OCI-LY3 (cell line): Measurements from ENCODE around the gene IP6K1.

Experiments
- H2AFZ ChIP-seq: fragments of 200-600, 300-600 bp; shearing (Covaris generic); 2 replicates; pipeline ENCODE4 v1.6.0; 2014; ENCODE audit warnings: antibody characterized with exemption, low read depth, low read length
- H3K27ac ChIP-seq: fragments of 200-600, 300-600 bp; sonication (generic); 2 replicates; pipeline ENCODE4 v1.5.1; 2014; ENCODE audit warnings: mild to moderate bottlenecking, low read length, moderate library complexity, mixed read lengths
- H3K27me3 ChIP-seq: fragments of 200-600, 300-600 bp; sonication (generic); 2 replicates; pipeline ENCODE4 v1.6.1; 2014; ENCODE audit warnings: low read depth, low read length, mixed read lengths
- H3K36me3 ChIP-seq: fragments of 200-600, 300-600 bp; sonication (generic); replicated peaks from 2 replicates; pipeline ENCODE3; 2014; ENCODE audit warnings: low read depth, low read length, mixed read lengths
- H3K4me1 ChIP-seq: fragments of 300-600, 200-600 bp; sonication (generic); 2 replicates; pipeline ENCODE4 v1.6.1; 2014; ENCODE audit warnings: low read length, mixed read lengths
- H3K4me2 ChIP-seq: fragments of 200-600, 300-600 bp; sonication (generic); 2 replicates; pipeline ENCODE4 v1.6.1; 2014; ENCODE audit warnings: low read length, mixed read lengths
- H3K4me3 ChIP-seq: fragments of 300-600, 200-600 bp; sonication (generic); 2 replicates; pipeline ENCODE4 v1.5.1; 2014; ENCODE audit warnings: antibody characterized with exemption, mild to moderate bottlenecking, low read length, moderate library complexity
- H3K79me2 ChIP-seq: fragments of 300-600, 200-600 bp; shearing (Covaris generic); 2 replicates; pipeline ENCODE4 v1.6.1; 2014; ENCODE audit warnings: mild to moderate bottlenecking, low read length, mixed read lengths
- H3K9ac ChIP-seq: fragments of 300-600, 200-600 bp; shearing (Covaris generic); 2 replicates; pipeline ENCODE4 v1.6.0; 2014; ENCODE audit warnings: mild to moderate bottlenecking, low read length, moderate library complexity
- H3K9me3 ChIP-seq: fragments of 200-600, 300-600 bp; shearing (Covaris generic); 2 replicates; pipeline ENCODE4 v1.6.1; 2014; ENCODE audit warnings: low read length, mixed read lengths; ENCODE audit not compliant: insufficient read depth
- H4K20me1 ChIP-seq: fragments of 200-600, 300-600 bp; sonication (generic); 2 replicates; pipeline ENCODE4 v1.6.1; 2016; ENCODE audit warnings: low read length, mixed read lengths; ENCODE audit not compliant: insufficient read depth
- CTCF ChIP-seq: fragments of 200-600, 300-600 bp; sonication (generic); IDR thresholded peaks from 2 replicates; pipeline ENCODE4 v1.5.1; 2014; ENCODE audit warnings: antibody characterized with exemption, low read length, low read depth
- EZH2phosphoT487 ChIP-seq: fragments of 200-600 bp; shearing (Covaris generic); IDR thresholded peaks from 2 replicates; pipeline ENCODE4 v1.6.1; 2018; ENCODE audit warnings: antibody characterized with exemption, mixed run types, low read depth

Gene IP6K1

GRCh38 chr3:49718858-49719213 is 67.5 kb downstream of the IP6K1 start:
- Histone ChIP-seq H3K4me3 (no peak overlapping the region), H3K27ac (no peak overlapping the region), H3K27me3 (no peaks in the 10 kb centered on the region), H3K36me3 (peaks cover 53% of the 10 kb centered on the region), H3K9me3 (no peaks in the 10 kb centered on the region), H3K4me2 (no peak overlapping the region), H3K9ac (no peak overlapping the region), H3K79me2 (peaks cover 25% of the 10 kb centered on the region), H4K20me1 (no peaks in the 10 kb centered on the region), H3K4me1 (peaks cover 9% of the 10 kb centered on the region), H2AFZ (no peak overlapping the region)
- TF ChIP-seq EZH2phosphoT487 (no peak), CTCF (no peak)

GRCh38 chr3:49717959-49718857 is 68.1 kb downstream of the IP6K1 start:
- TF ChIP-seq CTCF: no peak
- no peak for TF ChIP-seq EZH2phosphoT487
- no peak overlapping the region for H3K9ac ChIP-seq
- no peaks in the 10 kb centered on the region for H4K20me1 ChIP-seq
- no peaks in the 10 kb centered on the region for H3K27me3 ChIP-seq
- H3K36me3 ChIP-seq: peaks cover 53% of the 10 kb centered on the region
- peaks cover 20% of the 10 kb centered on the region for H3K79me2 ChIP-seq
- no peak overlapping the region for H3K4me2 ChIP-seq
- no peak overlapping the region for H2AFZ ChIP-seq
- no peak overlapping the region for H3K4me3 ChIP-seq
- no peaks in the 10 kb centered on the region for H3K9me3 ChIP-seq
- H3K4me1 ChIP-seq: peaks cover 9% of the 10 kb centered on the region
- H3K27ac ChIP-seq: no peak overlapping the region

GRCh38 chr3:49717211-49717958 is 69.0 kb downstream of the IP6K1 start:
- H4K20me1 ChIP-seq: no peaks in the 10 kb centered on the region
- no peak overlapping the region for H3K4me2 ChIP-seq
- H3K4me3 ChIP-seq: no peak overlapping the region
- peaks cover 11% of the 10 kb centered on the region for H3K79me2 ChIP-seq
- TF ChIP-seq CTCF (no peak), EZH2phosphoT487 (no peak)
- no peaks in the 10 kb centered on the region for H3K9me3 ChIP-seq
- no peak overlapping the region for H3K27ac ChIP-seq
- H3K9ac ChIP-seq: no peak overlapping the region
- peaks cover 48% of the 10 kb centered on the region for H3K36me3 ChIP-seq
- H3K4me1 ChIP-seq: peaks cover 1% of the 10 kb centered on the region
- no peaks in the 10 kb centered on the region for H3K27me3 ChIP-seq
- H2AFZ ChIP-seq: no peak overlapping the region

GRCh38 chr3:49716691-49717210 is 69.6 kb downstream of the IP6K1 start:
- H3K9ac ChIP-seq: no peak overlapping the region
- H3K36me3 ChIP-seq: peaks cover 42% of the 10 kb centered on the region
- H3K79me2 ChIP-seq: peaks cover 5% of the 10 kb centered on the region; the same call in 1 of the 2 replicates
- H3K4me2 ChIP-seq: no peak overlapping the region
- no peaks in the 10 kb centered on the region for H3K27me3 ChIP-seq
- no peaks in the 10 kb centered on the region for H4K20me1 ChIP-seq
- H2AFZ ChIP-seq: no peak overlapping the region
- H3K4me3 ChIP-seq: no peak overlapping the region
- TF ChIP-seq CTCF (no peak), EZH2phosphoT487 (no peak)
- H3K9me3 ChIP-seq: no peaks in the 10 kb centered on the region
- H3K27ac ChIP-seq: no peak overlapping the region
- H3K4me1 ChIP-seq: no peaks in the 10 kb centered on the region
